SHP77 treated with DMSO at 0.1 percent for 48 hours (cell line): ENCODE results near the gene VPS13C.
"Not testable (repeated sequence)": the region's sequence is repeated elsewhere in the genome, so short reads cannot be mapped to it uniquely, and the experiment has no call there.

Source experiments
- DNase-seq: peaks from one replicate; lab custom pipeline; 2025; lab: John Stamatoyannopoulos, UW

The VPS13C gene

GRCh38 chr15:62075595-62076277, 15.5 kb upstream of the VPS13C start:
- DNase-seq = peak; percentile 92

- DNase-seq = peak; percentile 12
Measured at GRCh38 chr15:62071711-62072308, 11.6 kb upstream of the VPS13C start.

GRCh38 chr15:62069551-62069950, 9.3 kb upstream of the VPS13C start:
- no peak for DNase-seq

- no peak for DNase-seq
Measured at GRCh38 chr15:62068810-62069167, 8.5 kb upstream of the VPS13C start.

- DNase-seq = no peak
Measured at GRCh38 chr15:62068071-62068809, 8.0 kb upstream of the VPS13C start.

GRCh38 chr15:62067448-62068044, 7.3 kb upstream of the VPS13C start:
- DNase-seq = no peak

- peak; percentile 90 for DNase-seq
Measured at GRCh38 chr15:62066663-62067447, 6.6 kb upstream of the VPS13C start, which contains the start of gene C2CD4A. Gene C2CD4A (plus strand): TSS chr15:62066977. CDS start chr15:62067614, 637 bp downstream.

- no peak for DNase-seq
Measured at GRCh38 chr15:62063825-62064635, 3.8 kb upstream of the VPS13C start.

- DNase-seq = no peak
Measured at GRCh38 chr15:62060896-62061280, 641 bp upstream of the VPS13C start.

- peak; percentile 9 for DNase-seq
Measured at GRCh38 chr15:62059816-62060112, 483 bp downstream of the VPS13C start.

GRCh38 chr15:62059108-62059815, 985 bp downstream of the VPS13C start:
- DNase-seq = no peak

GRCh38 chr15:62058327-62059028, 1.8 kb downstream of the VPS13C start:
- DNase-seq = no peak

GRCh38 chr15:62057341-62057980, 2.8 kb downstream of the VPS13C start:
- no peak for DNase-seq

GRCh38 chr15:62054979-62055378, 5.3 kb downstream of the VPS13C start:
- no peak for DNase-seq

GRCh38 chr15:62053439-62054085, 6.7 kb downstream of the VPS13C start:
- no peak for DNase-seq

GRCh38 chr15:62052713-62053112, 7.5 kb downstream of the VPS13C start:
- DNase-seq = no peak

GRCh38 chr15:62051166-62051565, 9.1 kb downstream of the VPS13C start:
- no peak for DNase-seq

GRCh38 chr15:62050115-62050514, 10.1 kb downstream of the VPS13C start:
- DNase-seq = no peak

GRCh38 chr15:62048254-62048653, 12.0 kb downstream of the VPS13C start:
- DNase-seq = not testable (repeated sequence)
